Epithelial cell of prostate (primary cell): ENCODE data around the gene IER2.
A peak's percentile ranks its signal among the peaks of the same experiment; 100 is the strongest.
"Not testable (repeated sequence)": the region's sequence is repeated elsewhere in the genome, so short reads cannot be mapped to it uniquely, and the experiment has no call there.

Experiments used
- DNase-seq: peaks from one replicate; pipeline ENCODE4 v3.0.0-alpha.2; 2011; ENCODE audit warnings: low read depth, low spot score
- H3K27ac ChIP-seq: fragments of 450-650 bp; 2 replicates; pipeline ENCODE4 v1.5.1; 2017; ENCODE audit warnings: mild to moderate bottlenecking

Gene IER2

GRCh38 chr19:13138171-13138915 is 11.9 kb upstream of the IER2 start:
- DNase-seq: no peak
- no peak overlapping the region for H3K27ac ChIP-seq

GRCh38 chr19:13138916-13139198 is 11.4 kb upstream of the IER2 start:
- H3K27ac ChIP-seq: no peak overlapping the region
- DNase-seq: no peak

DNA sequence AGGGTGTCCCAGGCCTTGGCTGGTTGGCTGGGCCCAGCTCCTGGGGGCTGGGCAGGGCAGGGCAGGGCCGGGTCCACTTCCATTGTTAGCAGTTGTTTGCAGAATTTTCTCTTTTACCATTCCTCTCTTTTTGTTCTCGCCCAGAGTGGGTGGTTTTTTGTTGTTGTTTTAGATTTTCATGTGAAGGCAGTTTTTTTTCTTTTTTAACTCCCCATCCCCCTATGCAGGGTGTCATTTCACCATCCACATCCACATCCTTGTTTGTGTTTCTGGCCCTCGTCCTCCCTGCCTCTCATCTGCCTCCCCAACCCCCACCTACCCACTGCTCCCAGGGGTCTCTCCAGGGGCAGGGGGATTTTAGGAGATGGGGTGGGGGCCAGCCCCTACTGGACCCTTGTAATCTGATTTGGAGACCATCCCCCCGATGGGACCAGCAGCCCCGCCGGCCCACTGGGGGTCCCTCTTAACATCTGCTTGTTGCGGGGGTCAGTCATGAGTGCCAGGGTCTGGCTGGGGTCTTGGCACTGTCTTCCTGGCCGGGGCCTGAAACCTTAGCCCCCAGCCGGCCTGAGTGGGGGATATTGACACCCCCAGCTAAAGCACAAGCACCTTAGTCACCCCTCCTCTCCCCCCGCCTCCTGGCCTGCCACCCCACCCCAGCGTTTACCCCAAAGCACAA is 10.4 kb upstream of the IER2 start:
- H3K27ac ChIP-seq: no peak overlapping the region
- DNase-seq: no peak

DNA sequence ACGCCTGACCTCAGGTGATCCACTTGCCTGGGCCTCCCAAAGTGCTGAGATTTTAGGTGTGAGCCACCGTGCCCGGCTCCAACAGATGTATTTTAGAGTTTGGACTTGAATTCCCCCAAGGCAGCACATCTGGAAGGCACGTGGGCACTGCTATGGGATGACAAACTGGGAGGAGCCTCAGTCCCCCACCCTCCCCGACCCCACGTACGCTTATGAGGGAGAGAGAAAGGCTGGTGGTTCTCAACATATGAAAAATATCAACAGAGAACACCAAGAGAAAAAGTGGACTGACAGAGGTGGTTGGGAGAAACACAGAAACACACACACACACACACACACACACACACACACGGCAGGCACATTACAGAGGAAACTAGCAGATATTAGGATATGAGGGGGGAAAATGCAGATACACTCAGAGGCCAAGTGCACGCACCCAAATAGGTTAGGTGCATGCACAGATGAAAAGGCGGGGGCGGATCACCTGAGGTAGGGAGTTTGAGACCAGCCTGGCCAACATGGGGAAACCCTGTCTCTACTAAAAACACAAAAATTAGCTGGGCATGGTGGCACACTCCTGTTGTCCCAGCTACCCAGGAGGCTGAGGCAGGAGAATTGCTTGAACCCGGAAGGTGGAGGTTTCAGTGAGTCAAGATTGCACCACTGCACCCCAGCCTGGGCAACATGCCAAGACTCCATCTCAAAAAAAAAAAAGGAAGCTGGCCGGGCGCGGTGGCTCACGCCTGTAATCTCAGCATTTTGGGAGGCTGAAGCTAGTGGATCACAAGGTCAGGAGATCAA is 3.2 kb upstream of the IER2 start:
- DNase-seq: no peak
- H3K27ac ChIP-seq: peak overlapping the region; percentile 5

DNA sequence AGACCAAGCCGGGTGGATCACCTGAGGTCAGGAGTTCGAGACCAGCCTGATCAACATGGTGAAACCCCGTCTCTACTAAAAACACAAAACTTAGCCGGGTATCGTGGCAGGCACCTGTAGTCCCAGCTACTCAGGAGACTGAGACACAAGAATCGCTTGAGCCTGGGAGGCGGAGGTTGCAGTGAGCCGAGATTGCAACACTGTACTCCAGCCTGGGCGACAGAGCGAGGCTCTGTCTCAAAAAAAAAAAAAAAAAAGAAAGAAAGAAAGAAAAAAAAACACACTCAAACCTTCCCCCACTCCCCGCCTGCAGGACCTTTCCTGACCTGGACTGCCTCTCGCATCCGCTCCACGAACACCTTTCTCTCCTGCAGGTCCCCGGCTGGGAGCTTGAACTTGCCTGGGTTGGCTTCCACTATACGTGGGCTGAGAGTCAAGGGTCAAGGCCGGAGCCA is 1.0 kb upstream of the IER2 start:
- not testable (repeated sequence) for DNase-seq
- H3K27ac ChIP-seq: peak overlapping the region; percentile 99

GRCh38 chr19:13149628-13150186 is 504 bp upstream of the IER2 start:
- no peak for DNase-seq
- H3K27ac ChIP-seq: peak overlapping the region; percentile 99

GRCh38 chr19:13150931-13151604 is 857 bp downstream of the IER2 start:
- peak overlapping the region; percentile 99 for H3K27ac ChIP-seq
- DNase-seq: no peak

DNA sequence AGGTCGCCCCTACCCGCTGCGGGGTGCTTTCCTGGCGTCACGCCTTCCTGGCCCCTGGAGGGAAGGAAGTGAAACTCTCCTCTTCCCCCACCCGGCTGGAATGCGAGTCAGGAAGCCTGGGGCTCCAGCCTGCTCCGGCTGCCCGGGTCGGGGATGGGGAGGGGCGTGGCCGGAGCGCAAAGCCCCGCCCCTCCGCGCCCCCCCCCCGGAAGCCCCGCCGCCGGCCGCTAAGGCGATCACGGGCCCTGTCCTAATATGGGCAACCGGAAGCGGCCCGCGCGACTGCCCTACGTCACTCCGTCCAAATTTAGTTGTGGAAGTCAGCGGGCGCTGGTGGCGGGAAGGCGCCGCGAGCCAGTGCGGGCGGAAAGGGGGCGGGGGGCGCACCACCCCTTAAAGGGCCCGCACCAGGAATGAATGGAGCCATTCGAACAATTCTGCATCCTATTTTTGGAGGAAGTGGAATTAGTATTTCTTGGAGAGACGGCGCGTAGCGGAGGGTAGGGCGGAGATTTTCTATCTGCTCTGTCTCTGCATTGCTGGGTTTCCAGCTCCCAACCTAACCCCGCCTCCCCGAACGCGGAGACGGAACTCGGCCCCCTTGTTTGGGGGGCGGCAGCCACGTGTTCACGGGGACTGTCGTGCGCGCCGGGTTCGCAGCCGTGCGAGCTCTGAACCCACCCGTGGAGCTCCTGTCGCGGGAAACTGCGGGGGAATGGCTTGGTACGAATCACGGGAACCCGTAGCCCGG is 1.6 kb downstream of the IER2 start:
- peak; percentile 83 for DNase-seq
- peak overlapping the region; percentile 99 for H3K27ac ChIP-seq

DNA sequence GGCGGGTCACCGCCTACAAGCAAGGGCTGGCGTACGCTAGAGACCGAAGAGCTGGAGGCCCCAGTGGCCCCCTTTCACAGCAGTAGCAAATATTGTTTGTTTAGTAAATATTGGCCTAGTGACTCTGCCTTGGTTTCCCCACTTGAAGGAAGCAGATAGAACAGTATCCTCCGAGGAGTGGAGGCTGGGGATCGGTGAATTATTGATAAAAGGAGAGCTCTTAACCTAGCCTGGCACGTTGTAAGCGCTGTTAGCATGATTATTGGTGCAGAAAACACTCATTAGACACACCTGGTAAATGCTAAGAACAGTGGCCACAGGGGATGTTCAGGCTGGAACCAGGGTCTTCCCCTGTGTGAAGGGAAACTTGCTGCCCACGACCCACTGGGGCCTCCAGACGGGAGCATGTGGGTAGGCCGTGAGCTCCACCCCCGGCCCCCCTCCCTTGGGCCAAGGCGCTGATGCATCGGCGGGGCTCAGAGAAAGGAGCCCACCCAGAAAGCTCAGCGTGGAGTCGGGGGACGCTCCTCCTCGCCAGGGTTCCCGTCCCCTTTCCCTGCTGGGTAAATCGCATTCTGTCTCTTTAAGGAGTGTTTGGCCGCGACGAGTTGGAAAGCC is 2.3 kb downstream of the IER2 start:
- H3K27ac ChIP-seq: peak overlapping the region; percentile 99
- DNase-seq: no peak

GRCh38 chr19:13152974-13153568 is 2.9 kb downstream of the IER2 start:
- H3K27ac ChIP-seq: peak overlapping the region; percentile 99
- DNase-seq: peak; percentile 67

DNA sequence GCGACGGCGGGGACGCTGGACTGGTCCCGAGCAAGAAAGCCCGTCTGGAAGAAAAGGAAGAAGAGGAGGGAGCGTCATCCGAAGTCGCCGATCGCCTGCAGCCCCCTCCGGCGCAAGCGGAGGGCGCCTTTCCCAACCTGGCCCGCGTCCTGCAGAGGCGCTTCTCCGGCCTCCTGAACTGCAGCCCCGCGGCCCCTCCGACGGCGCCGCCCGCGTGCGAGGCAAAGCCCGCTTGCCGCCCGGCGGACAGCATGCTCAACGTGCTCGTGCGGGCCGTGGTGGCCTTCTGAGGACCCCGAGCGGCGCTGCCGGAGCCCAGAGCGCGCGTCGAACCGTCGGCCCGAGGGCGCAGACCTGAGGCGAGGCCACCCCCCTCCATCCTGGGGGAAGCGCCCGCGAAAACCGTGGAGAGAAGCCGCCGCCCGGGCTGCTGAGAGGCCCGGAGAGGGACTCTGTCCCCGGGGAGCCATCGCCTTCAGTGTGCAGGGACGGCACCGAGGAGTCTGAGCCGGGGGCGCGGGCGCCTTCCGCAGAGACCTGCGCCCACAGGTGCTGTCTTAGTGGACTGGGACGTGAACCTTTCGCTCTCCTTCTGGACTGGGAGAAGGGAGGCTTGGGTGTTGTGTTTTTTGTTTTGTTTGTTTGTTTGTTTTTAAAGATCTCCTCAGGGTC is 3.5 kb downstream of the IER2 start:
- no peak for DNase-seq
- peak overlapping the region; percentile 99 for H3K27ac ChIP-seq

GRCh38 chr19:13154241-13154778 is 4.1 kb downstream of the IER2 start:
- DNase-seq: no peak
- peak overlapping the region; percentile 99 for H3K27ac ChIP-seq

DNA sequence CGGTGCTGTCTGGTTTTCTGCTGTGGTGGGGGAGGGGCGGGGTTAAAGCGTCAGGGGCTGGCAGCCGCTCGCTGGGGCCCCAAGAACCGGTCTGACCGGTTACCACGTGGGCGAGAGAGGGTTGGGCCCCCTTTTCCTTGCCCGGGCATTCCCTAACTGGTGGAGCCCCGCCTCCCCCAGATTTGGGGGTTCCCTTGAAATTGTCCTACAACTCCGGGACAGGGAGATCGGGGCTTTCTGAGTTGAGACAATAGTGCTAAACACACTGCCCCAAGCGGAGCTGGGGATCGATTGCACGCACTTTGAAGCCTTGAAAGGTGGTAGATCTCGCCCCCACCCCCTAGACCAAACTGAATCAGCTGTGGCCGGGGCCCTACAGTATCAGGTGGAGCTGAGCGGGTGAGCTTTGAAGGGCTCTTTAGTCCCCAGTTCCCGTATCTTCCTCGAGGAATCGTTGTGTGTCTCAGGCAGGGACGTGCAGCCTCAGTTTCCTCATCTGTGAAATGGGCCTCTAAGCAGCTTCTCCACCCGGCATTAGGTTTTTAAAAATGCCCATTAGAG is 4.8 kb downstream of the IER2 start:
- DNase-seq: peak; percentile 61
- peak overlapping the region; percentile 99 for H3K27ac ChIP-seq

GRCh38 chr19:13155472-13156359 is 5.5 kb downstream of the IER2 start:
- H3K27ac ChIP-seq: peak overlapping the region; percentile 99
- DNase-seq: no peak

DNA sequence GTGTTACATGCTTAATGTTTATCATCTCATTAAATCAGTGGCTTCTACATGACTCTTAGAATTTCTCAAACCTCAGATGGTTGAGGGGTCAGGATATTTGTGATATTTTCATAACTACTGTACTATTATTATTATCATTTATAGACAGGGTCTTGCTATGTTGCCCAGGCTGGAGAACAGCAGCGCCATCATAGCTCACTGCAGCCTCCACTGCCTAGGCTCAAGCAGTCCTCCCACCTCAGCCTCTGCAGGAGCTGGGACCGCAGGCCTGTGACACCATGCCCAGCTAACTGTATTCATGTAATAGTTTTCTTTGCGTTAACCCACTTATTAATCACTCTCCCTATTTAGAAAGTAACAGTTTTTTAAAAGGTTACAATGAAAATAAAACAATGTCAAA is 9.5 kb downstream of the IER2 start:
- peak overlapping the region; percentile 100 for H3K27ac ChIP-seq
- DNase-seq: no peak

GRCh38 chr19:13160557-13160956 is 10.3 kb downstream of the IER2 start:
- peak overlapping the region; percentile 100 for H3K27ac ChIP-seq
- DNase-seq: no peak
